Epithelial cell of proximal tubule (primary cell): ENCODE results near the gene ANO4. TPM values are rescaled to one million over a fixed set of nuclear protein-coding genes. Genes with fewer than 3 reads are reported as not detected.

Source experiments
- DNase-seq: peaks from one replicate; pipeline ENCODE4 v3.0.0-alpha.2; 2011; ENCODE audit warnings: low read depth
- H3K4me3 ChIP-seq: 2 replicates; pipeline ENCODE4 v1.5.1; 2011; ENCODE audit warnings: low read depth, mild to moderate bottlenecking, low read length
- total RNA-seq: library from RNA; depleted of rRNA; stranded (reverse); fragments of >200 nt; gene quantifications from 2 replicates; pipeline ENCODE4 v1.2.3, GENCODE V29; 2015
- TF ChIP-seq, protein P1 (sequence below): conservative IDR thresholded peaks from 2 replicates; pipeline ENCODE4 v1.5.1; 2012; ENCODE audit warnings: low read depth, mild to moderate bottlenecking, low read length

The ANO4 gene
- total RNA-seq: 0.07 and 0.86 TPM in 2 replicates

DNA sequence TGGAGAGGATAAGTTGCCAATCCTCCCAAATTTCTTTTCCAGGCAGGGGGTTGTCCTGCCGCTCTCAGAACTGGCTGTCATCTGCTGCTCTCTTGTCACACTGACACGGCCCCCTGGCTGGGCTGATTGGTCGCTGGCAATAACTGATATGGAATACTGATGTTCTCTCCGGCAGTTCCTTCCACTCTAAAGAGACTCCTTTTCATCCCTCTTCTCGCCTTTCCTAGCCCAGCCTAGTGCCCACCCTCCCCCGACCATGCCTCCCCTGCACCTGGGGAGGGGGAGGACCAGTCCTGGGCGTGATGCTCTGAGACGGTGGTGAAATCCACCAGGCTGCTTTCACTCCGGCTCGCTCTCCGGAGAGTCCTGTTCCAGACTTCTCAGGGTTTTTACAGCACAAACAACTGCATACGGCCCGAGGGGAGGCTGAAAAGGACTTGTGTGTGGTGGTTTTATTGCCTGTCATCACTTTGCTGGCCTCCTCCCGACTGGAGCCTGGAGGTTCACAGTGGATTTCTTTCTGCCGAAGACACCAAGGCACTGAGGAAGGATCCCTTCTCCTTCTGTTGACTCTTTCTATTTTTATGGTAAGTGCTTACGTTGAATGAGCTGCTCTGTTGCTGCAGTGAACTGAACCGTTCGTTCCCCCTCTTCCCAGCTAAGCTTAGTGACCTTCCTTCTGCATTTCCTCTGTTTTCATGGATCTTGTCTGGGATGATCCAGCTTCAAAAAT is at the start of gene ANO4:
Gene ANO4 (plus strand): TSS at position 336 of the 733 bp plus-strand sequence. CDS start 107,010 bp downstream, outside the sequence.
- TF ChIP-seq, protein P1, sequence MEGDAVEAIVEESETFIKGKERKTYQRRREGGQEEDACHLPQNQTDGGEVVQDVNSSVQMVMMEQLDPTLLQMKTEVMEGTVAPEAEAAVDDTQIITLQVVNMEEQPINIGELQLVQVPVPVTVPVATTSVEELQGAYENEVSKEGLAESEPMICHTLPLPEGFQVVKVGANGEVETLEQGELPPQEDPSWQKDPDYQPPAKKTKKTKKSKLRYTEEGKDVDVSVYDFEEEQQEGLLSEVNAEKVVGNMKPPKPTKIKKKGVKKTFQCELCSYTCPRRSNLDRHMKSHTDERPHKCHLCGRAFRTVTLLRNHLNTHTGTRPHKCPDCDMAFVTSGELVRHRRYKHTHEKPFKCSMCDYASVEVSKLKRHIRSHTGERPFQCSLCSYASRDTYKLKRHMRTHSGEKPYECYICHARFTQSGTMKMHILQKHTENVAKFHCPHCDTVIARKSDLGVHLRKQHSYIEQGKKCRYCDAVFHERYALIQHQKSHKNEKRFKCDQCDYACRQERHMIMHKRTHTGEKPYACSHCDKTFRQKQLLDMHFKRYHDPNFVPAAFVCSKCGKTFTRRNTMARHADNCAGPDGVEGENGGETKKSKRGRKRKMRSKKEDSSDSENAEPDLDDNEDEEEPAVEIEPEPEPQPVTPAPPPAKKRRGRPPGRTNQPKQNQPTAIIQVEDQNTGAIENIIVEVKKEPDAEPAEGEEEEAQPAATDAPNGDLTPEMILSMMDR: no peak
- peak within 1 kb of the TSS; percentile 41 for H3K4me3 ChIP-seq
- no peak for DNase-seq

- TF ChIP-seq, protein P1: no peak
- H3K4me3 ChIP-seq: no peak overlapping the region
- no peak for DNase-seq
These were observed 49.1 kb upstream of the ANO4 start for GRCh38 chr12:100745378-100746071.

DNA sequence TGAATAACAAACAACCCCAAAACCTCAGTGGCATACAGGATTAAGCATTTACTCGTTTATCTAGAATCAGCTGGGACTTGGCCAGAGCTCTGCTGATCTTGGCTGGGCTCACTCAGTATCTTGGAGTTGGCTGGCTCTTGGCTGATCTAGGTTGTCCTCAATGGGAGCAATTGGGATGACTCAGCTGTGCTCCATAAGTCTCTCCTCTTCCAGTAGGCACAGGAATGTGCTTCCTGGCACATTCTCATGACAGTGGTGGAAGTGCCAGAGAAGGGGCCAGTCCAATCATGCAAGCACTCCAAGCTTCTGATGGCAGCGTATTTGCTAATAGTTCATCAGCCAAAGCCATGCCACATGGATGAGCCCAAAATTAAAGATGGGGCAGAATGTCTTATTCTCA is 41.7 kb upstream of the ANO4 start:
- TF ChIP-seq, protein P1: no peak
- no peak overlapping the region for H3K4me3 ChIP-seq
- no peak for DNase-seq

DNA sequence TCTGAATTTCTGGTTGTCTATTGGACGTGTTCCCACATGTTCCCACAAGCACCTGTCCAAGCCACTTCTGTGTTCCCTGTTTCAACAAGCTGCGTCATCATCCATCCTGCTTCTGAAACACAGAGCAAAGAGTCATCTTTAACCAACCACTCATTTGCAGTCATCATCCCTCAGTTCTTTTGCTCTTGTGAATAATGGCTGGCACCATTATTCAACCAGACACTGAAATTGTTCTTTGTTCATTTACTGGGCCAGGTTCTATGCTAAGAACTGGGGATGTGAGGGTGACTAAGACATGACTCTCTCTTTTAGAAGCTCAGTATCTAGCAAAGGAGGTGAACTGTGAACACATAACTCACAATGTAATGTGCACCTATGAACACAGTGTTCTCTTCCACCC is 40.7 kb upstream of the ANO4 start:
- DNase-seq: peak; percentile 53
- no peak overlapping the region for H3K4me3 ChIP-seq
- TF ChIP-seq, protein P1: no peak

DNA sequence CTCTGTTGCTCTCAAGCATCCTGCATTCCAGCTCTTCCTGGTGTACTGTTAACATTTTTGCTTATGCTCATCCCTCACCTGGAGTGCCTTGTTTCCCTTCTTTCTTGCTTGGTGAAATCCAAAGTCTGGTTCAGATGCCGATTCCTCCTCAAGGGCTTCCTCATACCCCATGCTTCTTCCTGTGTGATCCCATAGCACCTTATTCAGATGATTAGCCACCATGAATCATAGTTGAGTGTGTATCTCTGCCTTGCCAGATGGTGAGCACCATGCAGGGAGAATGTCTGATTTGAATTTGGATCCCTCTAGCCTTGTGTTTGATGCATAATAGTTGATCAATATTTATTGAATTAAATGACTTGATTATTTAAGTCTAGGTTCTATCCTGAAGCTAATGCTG is 39.4 kb upstream of the ANO4 start:
- no peak for DNase-seq
- no peak overlapping the region for H3K4me3 ChIP-seq
- TF ChIP-seq, protein P1: no peak

GRCh38 chr12:100758083-100758482 is 36.5 kb upstream of the ANO4 start:
- no peak for DNase-seq
- no peak overlapping the region for H3K4me3 ChIP-seq
- TF ChIP-seq, protein P1: no peak
